ENCODE data around the gene MTA2.

The MTA2 gene

GRCh38 chr11:62546244-62546928 is 55.3 kb downstream of the MTA2 start, which contains the start of gene AHNAK:
AHNAK (minus strand) TSS chr11:62546806; CDS start chr11:62536098, 10,708 bp downstream.
- DNase-seq = peak; percentile 75 to 93 (median 86)

GRCh38 chr11:62545437-62546243 is 56.0 kb downstream of the MTA2 start:
- peak; percentile 84 to 94 (median 88) for DNase-seq

GRCh38 chr11:62544581-62545436 is 56.9 kb downstream of the MTA2 start:
- DNase-seq = peak in 3 of 4 experiments; percentile 49 to 65 (median 65)

- DNase-seq = peak in 3 of 4 experiments; percentile 17 to 46 (median 43)
These were observed 57.8 kb downstream of the MTA2 start for GRCh38 chr11:62543680-62544444.
